ENCODE data around the gene DUSP2. TPM values are rescaled to one million over a fixed set of nuclear protein-coding genes. Genes with fewer than 3 reads are reported as not detected.

DUSP2 gene
- total and polyA plus RNA-seq, 8 donors = 0.32 to 3.1 (median 1.3) TPM

GRCh38 chr2:96097951-96098823 is 47.1 kb downstream of the DUSP2 start:
- Histone ChIP-seq H3K36me3 (no peaks in the 10 kb centered on the region), H3K4me3 (no peak overlapping the region), H3K27me3 (no peaks in the 10 kb centered on the region), H3K4me1 (no peaks in the 10 kb centered on the region), H3K9me3 (no peaks in the 10 kb centered on the region), H3K27ac (no peak overlapping the region)
- peak in 1 of 6 donors; percentile 2 for DNase-seq
- ATAC-seq = no peak
- FAIRE-seq = no peak
- intact Hi-C loops (cut with DNase I) = no loop called here
- TF ChIP-seq, protein P1, sequence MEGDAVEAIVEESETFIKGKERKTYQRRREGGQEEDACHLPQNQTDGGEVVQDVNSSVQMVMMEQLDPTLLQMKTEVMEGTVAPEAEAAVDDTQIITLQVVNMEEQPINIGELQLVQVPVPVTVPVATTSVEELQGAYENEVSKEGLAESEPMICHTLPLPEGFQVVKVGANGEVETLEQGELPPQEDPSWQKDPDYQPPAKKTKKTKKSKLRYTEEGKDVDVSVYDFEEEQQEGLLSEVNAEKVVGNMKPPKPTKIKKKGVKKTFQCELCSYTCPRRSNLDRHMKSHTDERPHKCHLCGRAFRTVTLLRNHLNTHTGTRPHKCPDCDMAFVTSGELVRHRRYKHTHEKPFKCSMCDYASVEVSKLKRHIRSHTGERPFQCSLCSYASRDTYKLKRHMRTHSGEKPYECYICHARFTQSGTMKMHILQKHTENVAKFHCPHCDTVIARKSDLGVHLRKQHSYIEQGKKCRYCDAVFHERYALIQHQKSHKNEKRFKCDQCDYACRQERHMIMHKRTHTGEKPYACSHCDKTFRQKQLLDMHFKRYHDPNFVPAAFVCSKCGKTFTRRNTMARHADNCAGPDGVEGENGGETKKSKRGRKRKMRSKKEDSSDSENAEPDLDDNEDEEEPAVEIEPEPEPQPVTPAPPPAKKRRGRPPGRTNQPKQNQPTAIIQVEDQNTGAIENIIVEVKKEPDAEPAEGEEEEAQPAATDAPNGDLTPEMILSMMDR (IDR thresholded peaks at IDR 0.05) = no peak
- WGBS, 2 donors = 53 to 67% methylated on average over 7 of the region's 7 CpGs

GRCh38 chr2:96097441-96097840 is 47.8 kb downstream of the DUSP2 start:
- TF ChIP-seq, protein P1 (IDR thresholded peaks at IDR 0.05) = no peak
- DNase-seq = no peak
- Histone ChIP-seq H3K4me3 (no peak overlapping the region), H3K4me1 (no peaks in the 10 kb centered on the region), H3K27ac (no peak overlapping the region), H3K9me3 (no peaks in the 10 kb centered on the region), H3K36me3 (no peaks in the 10 kb centered on the region), H3K27me3 (no peaks in the 10 kb centered on the region)
- intact Hi-C loops (cut with DNase I) = no loop called here
- no peak for FAIRE-seq
- no peak for ATAC-seq
- WGBS, 2 donors = 68 to 84% methylated on average over 5 of the region's 5 CpGs

GRCh38 chr2:96095116-96095636 is 50.1 kb downstream of the DUSP2 start:
- TF ChIP-seq, protein P1 (IDR thresholded peaks at IDR 0.05) = no peak
- DNase-seq = no peak
- intact Hi-C loops (cut with DNase I) = no loop called here

GRCh38 chr2:96093528-96093927 is 51.7 kb downstream of the DUSP2 start:
- Histone ChIP-seq H3K9me3 (no peaks in the 10 kb centered on the region), H3K36me3 (no peaks in the 10 kb centered on the region), H3K4me3 (no peak overlapping the region), H3K27ac (no peak overlapping the region), H3K4me1 (peaks cover 0 to 6% (median 0%) of the 10 kb centered on the region in 3 donors), H3K27me3 (no peaks in the 10 kb centered on the region)
- WGBS, 2 donors = 93 to 95% methylated on average over 4 of the region's 4 CpGs
- intact Hi-C loops (cut with DNase I) = no loop called here
- ATAC-seq (no peak), FAIRE-seq (no peak), DNase-seq (no peak)
- TF ChIP-seq, protein P1 (IDR thresholded peaks at IDR 0.05) = no peak

More at GRCh38 chr2:96095116-96095636, 50.1 kb downstream of the DUSP2 start:
- H3K36me3 ChIP-seq = no peaks in the 10 kb centered on the region
- no peaks in the 10 kb centered on the region for H3K9me3 ChIP-seq
- no peak overlapping the region for H3K27ac ChIP-seq
- peaks cover 0 to 6% (median 0%) of the 10 kb centered on the region in 3 donors for H3K4me1 ChIP-seq
- WGBS, 2 donors = 59 to 63% methylated on average over 7 of the region's 7 CpGs
- ATAC-seq = no peak
- no peak for FAIRE-seq
- no peaks in the 10 kb centered on the region for H3K27me3 ChIP-seq
- H3K4me3 ChIP-seq = no peak overlapping the region

Other genes starting within 250 kb of the DUSP2 start
- gene ANKRD36C, start 153.6 kb downstream of the DUSP2 start, total RNA-seq = 10 to 100 TPM in 5 of 6 donors, 1 to 10 TPM in 1; 6.2 to 36.2 (median 14.8) TPM
- 1 to 10 TPM; 2.2 to 5.3 TPM for gene ANKRD36C, start 153.6 kb downstream of the DUSP2 start, polyA plus RNA-seq
- 1 to 10 TPM in 4 of 6 donors, under 1 TPM in 2; 0.23 to 2.0 (median 1.4) TPM for gene GPAT2, start 110.5 kb downstream of the DUSP2 start, total RNA-seq
- 1 to 10 TPM in 1 of 2 donors, under 1 TPM in 1; 0.80 to 5.0 TPM for gene GPAT2, start 110.5 kb downstream of the DUSP2 start, polyA plus RNA-seq
- gene ADRA2B, start 28.9 kb downstream of the DUSP2 start, total RNA-seq = under 1 TPM; 0.04 to 0.50 (median 0.25) TPM
- 1 to 10 TPM; 1.1 to 1.5 TPM for gene ADRA2B, start 28.9 kb downstream of the DUSP2 start, polyA plus RNA-seq
- gene ASTL, start 6.9 kb downstream of the DUSP2 start, total RNA-seq = not detected
- under 1 TPM in 1 of 2 donors, not detected in 1; 0.14 TPM for gene ASTL, start 6.9 kb downstream of the DUSP2 start, polyA plus RNA-seq
- gene STARD7, start 63.4 kb upstream of the DUSP2 start, total RNA-seq = 10 to 100 TPM; 37.1 to 65.1 (median 58.5) TPM
- gene STARD7, start 63.4 kb upstream of the DUSP2 start, polyA plus RNA-seq = 10 to 100 TPM; 21.7 to 29.5 TPM
- 10 to 100 TPM; 20.1 to 38.4 (median 24.9) TPM for gene TMEM127, start 120.6 kb upstream of the DUSP2 start, total RNA-seq
- gene TMEM127, start 120.6 kb upstream of the DUSP2 start, polyA plus RNA-seq = 10 to 100 TPM in 1 of 2 donors, 1 to 10 TPM in 1; 8.2 to 12.6 TPM
- gene CIAO1, start 120.8 kb upstream of the DUSP2 start, total RNA-seq = 10 to 100 TPM; 25.2 to 34.4 (median 29.3) TPM
- gene CIAO1, start 120.8 kb upstream of the DUSP2 start, polyA plus RNA-seq = 10 to 100 TPM; 25.0 to 40.0 TPM
- gene SNRNP200, start 160.1 kb upstream of the DUSP2 start, total RNA-seq = 10 to 100 TPM; 42.1 to 60.1 (median 47.8) TPM
- 10 to 100 TPM; 51.4 to 87.7 TPM for gene SNRNP200, start 160.1 kb upstream of the DUSP2 start, polyA plus RNA-seq
- gene ITPRIPL1, start 179.9 kb upstream of the DUSP2 start, total RNA-seq = 1 to 10 TPM in 2 of 6 donors, under 1 TPM in 4; 0.39 to 1.4 (median 0.77) TPM
- under 1 TPM; 0.38 to 0.49 TPM for gene ITPRIPL1, start 179.9 kb upstream of the DUSP2 start, polyA plus RNA-seq
- under 1 TPM; 0.12 to 0.81 (median 0.39) TPM for gene NCAPH, start 190.3 kb upstream of the DUSP2 start, total RNA-seq
- under 1 TPM; 0.05 to 0.23 TPM for gene NCAPH, start 190.3 kb upstream of the DUSP2 start, polyA plus RNA-seq

All from pancreas (tissue), 10 donors.